HepG2 (cell line): Measurements from ENCODE around the gene UNC13D. TPM values are rescaled to one million over a fixed set of nuclear protein-coding genes. Genes with fewer than 3 reads are reported as not detected.

ENCODE experiments used
- CREB1 ChIP-seq, 2 experiments: fragments of 450-650 bp in 1 of 2; IDR thresholded peaks; 2 replicates each; pipeline ENCODE4 v1.6.1; 2016 to 2017; ENCODE audit warnings: control low read depth in 1 of 2, mild to moderate bottlenecking in 1 of 2, missing compliant biosample characterization in 1 of 2, missing genetic modification characterization in 1 of 2
- KDM4B ChIP-seq: sonication (generic); formaldehyde crosslinking; IDR thresholded peaks from 2 replicates; pipeline ENCODE4 v1.4.0; 2020; ENCODE audit warnings: missing genetic modification reagents
- NFIC ChIP-seq: IDR thresholded peaks from 2 replicates; pipeline ENCODE4 v1.6.1; 2012; ENCODE audit warnings: mild to moderate bottlenecking, low read length, inconsistent platforms
- PRDM15 ChIP-seq: sonication (generic); formaldehyde crosslinking; IDR thresholded peaks from 2 replicates; pipeline ENCODE4 v1.4.0; 2020; ENCODE audit warnings: missing genetic modification reagents
- SETDB1 ChIP-seq: sonication (generic); formaldehyde crosslinking; IDR thresholded peaks from 2 replicates; pipeline ENCODE4 v1.5.1; 2020; ENCODE audit warnings: missing genetic modification reagents, mild to moderate bottlenecking, borderline replicate concordance
- SKIL ChIP-seq: sonication (generic); formaldehyde crosslinking; IDR thresholded peaks from 2 replicates; pipeline ENCODE4 v1.8.0; 2022; ENCODE audit warnings: missing genetic modification reagents, mild to moderate bottlenecking, moderate library complexity, borderline replicate concordance
- SRSF9 ChIP-seq: fragments of 200-400 bp; formaldehyde crosslinking; IDR thresholded peaks from 2 replicates; pipeline ENCODE4 v1.6.1; 2018; ENCODE audit warnings: borderline replicate concordance, mild to moderate bottlenecking, low read depth, low read length; ENCODE audit not compliant: insufficient read depth, poor library complexity, severe bottlenecking
- WIZ ChIP-seq: sonication (generic); formaldehyde crosslinking; IDR thresholded peaks from 2 replicates; pipeline ENCODE4 v1.5.1; 2020; ENCODE audit warnings: mild to moderate bottlenecking, missing genetic modification reagents
- ZNF205 ChIP-seq: IDR thresholded peaks from 2 replicates; pipeline ENCODE4 v1.6.1; 2018; ENCODE audit warnings: missing biosample characterization, missing genetic modification reagents
- ZNF318 ChIP-seq: sonication (generic); formaldehyde crosslinking; IDR thresholded peaks from 2 replicates; pipeline ENCODE4 v1.4.0; 2020; ENCODE audit warnings: mild to moderate bottlenecking, missing genetic modification reagents
- ZNF605 ChIP-seq: sonication (generic); formaldehyde crosslinking; IDR thresholded peaks from 2 replicates; pipeline ENCODE4 v1.8.0; 2022; ENCODE audit warnings: mild to moderate bottlenecking, missing genetic modification reagents
- ZNF740 ChIP-seq: sonication (generic); formaldehyde crosslinking; IDR thresholded peaks from 2 replicates; pipeline ENCODE4 v1.4.0; 2020; ENCODE audit warnings: missing genetic modification reagents
- polyA plus RNA-seq, 8 experiments: library from polyadenylated mRNA; depleted of rRNA in 3 of 8; stranded (reverse) in 7 of 8; unstranded in 1 of 8; fragments of >200 nt; fragmentation: Illumina TruSeq in 4 of 8; extraction: Trizol in 4 of 8; gene quantifications; 2 replicates each; pipeline versions ENCODE4 v1.2.1 to v1.2.3, GENCODE V29; 2011 to 2016; ENCODE audit warnings: low read depth in 4 of 8, missing spikeins in 1 of 8, mixed read lengths in 1 of 8; ENCODE audit not compliant: insufficient read depth in 1 of 8
- total RNA-seq, 5 experiments: library from RNA; depleted of rRNA; stranded (reverse); fragments of >200 nt; fragmentation: Illumina TruSeq; extraction: Trizol; gene quantifications; 2 replicates each; pipeline ENCODE4 v1.2.3, GENCODE V29; 2016; ENCODE audit warnings: low read depth in 1 of 5

Gene UNC13D
- total and polyA plus RNA-seq, 2 of the 13 experiments (the other 11 are each of a cell fraction or from before 2014, with no cell fraction given): 29.7 to 42.7 TPM

- TF ChIP-seq ZNF318 (CRISPR knock-in tag) (peak; percentile 26), PRDM15 (CRISPR knock-in tag) (0 out of 2 replicates have a peak, but pooled peaks have one; percentile 29), WIZ (no peak; the same call in 1 of the 2 replicates), CREB1 (IDR thresholded peaks at IDR 0.05) (no peak), CREB1 (CRISPR knock-in tag; IDR thresholded peaks at IDR 0.05) (no peak; the same call in 1 of the 2 replicates), ZNF205 (CRISPR knock-in tag) (peak; percentile 89), SRSF9 (no peak), SKIL (CRISPR knock-in tag) (peak; percentile 59; the same call in 1 of the 2 replicates), NFIC (no peak), KDM4B (CRISPR knock-in tag) (peak; percentile 77; the same call in 1 of the 2 replicates), ZNF605 (CRISPR knock-in tag) (peak; percentile 81), ZNF740 (CRISPR knock-in tag) (peak; percentile 99), SETDB1 (CRISPR knock-in tag) (no peak)
Observed at GRCh38 chr17:75891605-75892555, 47.7 kb upstream of the UNC13D start (continued).
